Measurements from ENCODE around the gene KCNF1. TPM values are rescaled to one million over a fixed set of nuclear protein-coding genes. Genes with fewer than 3 reads are reported as not detected.

The KCNF1 gene
- polyA plus RNA-seq, 3 donors, result 0.78 to 1.1 (median 0.82) TPM

- no peak for DNase-seq (ENCODE audit: low read depth in 3 of 3, low spot score in 2 of 3)
Measured at GRCh38 chr2:10901160-10901939, 10.4 kb upstream of the KCNF1 start.

- DNase-seq (ENCODE audit: low read depth in 3 of 3, low spot score in 2 of 3), result no peak
Measured at GRCh38 chr2:10903861-10904210, 7.9 kb upstream of the KCNF1 start.

DNA sequence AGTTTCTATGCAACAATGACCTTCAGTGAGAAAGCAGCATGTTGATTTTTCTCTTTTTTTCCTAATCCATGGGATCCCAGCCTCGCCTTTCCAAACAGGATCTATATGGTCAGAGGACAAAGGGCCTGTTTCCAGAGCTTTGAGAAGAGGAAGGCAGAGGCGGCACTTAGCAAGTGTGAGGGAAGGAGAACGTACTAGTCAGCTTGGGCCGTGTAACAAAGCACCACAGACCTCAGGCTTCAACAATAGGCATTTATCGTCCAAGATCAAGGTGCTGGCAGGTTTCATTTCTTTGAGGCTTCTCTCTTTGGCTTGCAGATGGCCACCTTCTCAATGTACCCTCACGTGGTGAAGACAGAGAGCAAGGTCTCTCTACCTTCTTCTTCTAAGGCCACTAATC lies 7.3 kb upstream of the KCNF1 start:
- no peak for DNase-seq (ENCODE audit: low read depth in 3 of 3, low spot score in 2 of 3)

DNA sequence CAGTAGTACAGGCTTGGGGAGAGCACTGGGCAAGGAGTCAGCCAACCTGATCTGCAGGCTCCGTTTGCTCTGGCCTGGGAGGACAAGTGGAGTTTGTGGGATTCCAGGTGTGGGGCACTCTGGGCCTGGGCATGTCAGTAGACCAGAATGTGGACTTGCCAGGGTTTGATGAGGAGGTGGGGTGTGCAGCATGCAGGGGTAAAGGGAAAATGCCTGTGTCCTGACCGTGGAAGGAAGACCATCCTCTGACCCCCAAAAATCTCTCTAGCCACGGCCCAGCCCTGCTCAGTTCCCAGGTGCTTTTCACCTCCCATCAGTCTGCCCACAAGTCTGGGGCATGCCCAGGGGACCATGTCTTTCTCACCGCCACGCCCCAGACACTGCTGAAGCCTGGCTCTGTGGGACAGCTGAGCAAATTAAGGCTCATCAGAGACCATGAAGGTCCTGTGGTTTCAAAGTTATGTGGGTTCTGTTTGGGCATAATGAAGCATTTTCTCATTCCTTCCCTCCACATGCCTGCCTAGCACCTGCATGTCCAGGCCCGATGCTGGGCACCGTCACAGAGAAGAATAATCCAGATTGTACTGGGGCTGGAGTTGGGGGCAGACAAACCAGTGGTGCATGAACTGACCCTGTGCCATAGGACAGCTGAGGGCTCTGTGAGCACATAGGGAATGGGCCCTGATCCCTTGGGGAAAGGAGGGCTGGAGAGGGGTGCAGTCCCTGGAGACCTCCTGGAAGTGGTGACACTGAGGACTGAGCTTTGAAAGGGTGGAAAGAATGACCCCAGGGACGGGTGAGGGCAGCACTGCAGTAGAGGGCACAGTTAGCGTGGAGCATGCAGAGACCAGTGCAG lies 6.5 kb upstream of the KCNF1 start:
- DNase-seq (ENCODE audit: low read depth in 3 of 3, low spot score in 2 of 3), result no peak

GRCh38 chr2:10905862-10906143 lies 5.9 kb upstream of the KCNF1 start:
- no peak for DNase-seq (ENCODE audit: low read depth in 3 of 3, low spot score in 2 of 3)

DNA sequence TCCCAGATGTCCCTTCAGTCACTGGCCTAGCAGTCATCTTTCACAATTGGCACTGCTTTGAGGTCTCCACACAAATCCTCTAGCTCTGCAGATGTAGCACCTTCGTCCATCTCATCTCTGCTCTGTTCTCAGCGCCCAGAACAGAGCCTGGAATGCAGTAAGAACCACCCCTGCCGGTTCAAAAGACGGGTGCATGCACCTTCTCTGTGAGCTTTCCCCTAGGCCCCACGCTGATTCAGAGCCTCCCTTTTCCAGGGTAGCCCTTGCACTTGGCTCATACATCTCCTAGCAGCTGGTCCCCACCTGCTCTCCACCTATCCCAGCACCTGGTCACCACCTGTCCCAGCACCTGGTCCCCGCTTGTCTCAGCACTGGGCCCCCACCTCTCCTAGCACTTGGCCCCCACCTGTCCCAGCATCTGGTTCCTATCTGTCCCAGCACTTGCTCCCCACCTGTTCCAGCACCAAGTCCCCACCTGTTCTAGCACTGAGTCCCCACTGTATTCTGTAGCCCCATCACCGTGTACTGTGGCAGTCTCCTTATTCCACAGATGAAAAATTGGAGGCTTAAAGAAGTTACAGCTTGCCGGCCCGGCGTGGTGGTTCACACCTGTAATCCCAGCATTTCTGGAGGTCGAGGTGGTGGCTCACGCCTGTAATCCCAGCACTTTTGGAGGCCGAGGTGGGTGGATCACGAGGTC lies 4.7 kb upstream of the KCNF1 start:
- DNase-seq (ENCODE audit: low read depth in 3 of 3, low spot score in 2 of 3), result no peak

- DNase-seq (ENCODE audit: low read depth in 3 of 3, low spot score in 2 of 3), result no peak
Measured at GRCh38 chr2:10908195-10908594, 3.5 kb upstream of the KCNF1 start.

DNA sequence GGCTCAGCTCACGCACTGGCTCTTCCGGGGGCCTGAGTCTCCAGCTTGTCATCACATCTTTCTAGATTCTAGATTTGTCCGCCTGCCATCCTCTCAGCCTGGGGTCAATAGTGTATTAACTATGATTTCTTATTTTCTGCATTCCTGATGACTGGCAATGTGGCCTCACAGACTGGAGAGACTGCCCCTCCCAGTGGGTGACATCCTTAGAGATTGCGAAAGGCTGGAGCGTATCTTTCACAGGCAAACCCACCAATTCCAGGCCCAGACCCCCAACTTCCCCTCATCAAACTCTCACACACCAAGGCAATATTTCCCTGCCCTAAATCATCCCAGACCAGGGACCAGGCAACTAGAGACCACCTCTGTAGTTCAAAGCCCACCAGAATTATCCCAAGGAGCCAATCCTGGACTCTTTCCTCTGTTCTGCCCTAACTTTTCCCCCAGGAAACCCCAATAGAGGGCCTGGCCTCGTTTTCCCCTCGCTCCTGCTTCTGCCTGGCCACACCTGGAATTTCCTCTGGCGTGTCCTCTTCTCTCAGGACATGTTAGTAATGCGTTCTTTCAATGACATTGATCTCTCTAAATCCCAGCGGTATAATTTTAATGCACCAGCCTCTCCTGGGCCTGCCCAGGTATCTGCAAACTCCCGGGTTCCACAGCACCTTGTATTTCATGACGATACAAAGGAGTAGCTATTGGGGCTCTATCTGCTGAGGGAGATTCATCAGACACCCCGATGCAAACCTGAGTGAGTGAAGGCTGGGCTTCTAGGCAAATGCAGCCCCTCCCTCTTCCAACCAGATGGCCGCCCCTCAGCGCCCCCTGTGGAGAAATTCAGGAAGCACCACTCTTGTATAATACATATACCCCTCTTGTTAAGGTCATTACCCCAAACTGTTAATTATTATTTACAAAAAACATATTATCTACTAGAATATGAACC lies 2.4 kb upstream of the KCNF1 start:
- no peak for DNase-seq (ENCODE audit: low read depth in 3 of 3, low spot score in 2 of 3)

DNA sequence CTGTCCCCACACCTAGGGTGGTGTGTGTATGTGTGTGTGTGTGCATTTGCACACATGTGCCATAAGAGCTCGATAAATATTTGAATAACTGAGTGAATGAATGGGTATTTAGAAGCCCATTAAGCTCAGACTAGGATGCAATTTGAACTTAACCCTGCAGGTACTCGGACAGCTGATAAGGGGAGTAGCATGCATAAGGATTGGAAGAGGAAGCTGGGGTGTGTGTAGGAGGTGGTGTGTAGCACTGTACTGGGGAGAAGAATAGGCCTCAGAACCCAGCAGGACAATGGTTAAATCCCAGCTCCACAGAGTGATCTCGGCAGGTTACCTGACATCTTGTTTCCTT lies 1.8 kb upstream of the KCNF1 start:
- DNase-seq (ENCODE audit: low read depth in 3 of 3, low spot score in 2 of 3), result no peak

DNA sequence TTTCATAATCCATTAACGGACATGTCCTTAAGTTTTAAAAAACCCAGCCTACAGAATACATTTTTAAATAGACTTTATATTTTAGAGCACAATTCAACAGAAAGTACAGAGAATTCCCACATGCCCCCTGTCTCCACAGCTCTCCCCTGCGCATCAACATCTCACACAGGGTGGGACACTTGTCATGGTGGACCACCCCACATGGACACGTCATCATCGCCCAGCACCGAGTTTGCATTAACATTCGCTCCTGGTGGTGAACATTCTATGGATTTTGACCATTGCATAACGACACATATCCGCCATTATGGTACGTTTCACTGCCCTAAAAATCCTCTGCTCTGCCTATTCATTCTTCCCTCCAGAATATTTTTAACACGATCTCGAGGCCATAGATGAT lies 1.1 kb upstream of the KCNF1 start:
- no peak for DNase-seq (ENCODE audit: low read depth in 3 of 3, low spot score in 2 of 3)

GRCh38 chr2:10912076-10912731 lies 470 bp downstream of the KCNF1 start:
- DNase-seq (ENCODE audit: low read depth in 3 of 3, low spot score in 2 of 3), result no peak

GRCh38 chr2:10912796-10913455 lies 1.2 kb downstream of the KCNF1 start:
- DNase-seq (ENCODE audit: low read depth in 3 of 3, low spot score in 2 of 3), result no peak

- no peak for DNase-seq (ENCODE audit: low read depth in 3 of 3, low spot score in 2 of 3)
Measured at GRCh38 chr2:10913501-10914271, 2.0 kb downstream of the KCNF1 start.

- no peak for DNase-seq (ENCODE audit: low read depth in 3 of 3, low spot score in 2 of 3)
Measured at GRCh38 chr2:10914272-10914693, 2.5 kb downstream of the KCNF1 start.

DNA sequence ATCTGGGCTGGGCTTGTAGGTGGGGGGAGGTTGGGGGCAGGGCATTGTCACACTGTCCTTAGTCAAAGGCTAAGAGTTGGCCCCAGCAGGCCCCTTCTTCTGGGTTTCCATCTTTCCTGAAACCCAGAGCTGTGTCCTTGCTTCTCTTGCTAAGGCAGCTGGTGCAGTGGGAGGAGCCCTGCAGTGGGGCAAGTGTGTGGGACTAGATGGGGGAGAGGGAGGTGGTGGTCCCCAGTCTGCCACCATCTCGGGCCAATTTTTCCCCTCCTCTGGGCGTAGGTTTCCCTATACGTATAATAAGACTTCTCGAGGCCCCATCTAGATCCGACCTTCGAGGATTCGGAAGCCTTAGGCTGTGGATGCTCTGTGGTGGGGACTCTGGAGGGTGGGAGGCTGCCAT lies 3.5 kb downstream of the KCNF1 start:
- no peak for DNase-seq (ENCODE audit: low read depth in 3 of 3, low spot score in 2 of 3)

GRCh38 chr2:10915731-10916276 lies 4.1 kb downstream of the KCNF1 start:
- no peak for DNase-seq (ENCODE audit: low read depth in 3 of 3, low spot score in 2 of 3)

- DNase-seq (ENCODE audit: low read depth in 3 of 3, low spot score in 2 of 3), result no peak
Measured at GRCh38 chr2:10916953-10917352, 5.2 kb downstream of the KCNF1 start.

DNA sequence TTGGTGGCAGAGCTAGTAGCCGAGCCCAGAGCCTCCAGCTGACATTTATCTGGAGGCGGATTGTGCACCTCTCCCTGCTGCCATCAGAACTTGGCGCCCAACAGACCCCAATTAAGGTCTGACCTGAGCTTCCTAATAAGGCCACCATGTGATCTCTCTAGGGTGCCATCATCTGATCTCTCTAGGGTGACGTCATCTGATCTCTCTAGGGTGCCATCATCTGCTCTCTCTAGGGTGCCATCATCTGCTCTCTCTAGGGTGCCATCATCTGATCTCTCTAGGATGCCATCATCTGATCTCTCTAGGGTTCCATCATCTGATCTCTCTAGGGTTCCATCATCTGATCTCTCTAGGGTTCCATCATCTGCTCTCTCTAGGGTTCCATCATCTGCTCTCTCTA lies 6.2 kb downstream of the KCNF1 start:
- no peak for DNase-seq (ENCODE audit: low read depth in 3 of 3, low spot score in 2 of 3)

Measured in right renal cortex interstitium (tissue), 3 donors.